Midbrain (tissue), 1 donor: ENCODE data around the gene FUOM.
"Not testable (repeated sequence)": the region's sequence is repeated elsewhere in the genome, so short reads cannot be mapped to it uniquely, and the experiment has no call there.

Source experiments
- DNase-seq: peaks from one replicate; lab custom pipeline; 2025; lab: John Stamatoyannopoulos, UW

FUOM gene

DNA sequence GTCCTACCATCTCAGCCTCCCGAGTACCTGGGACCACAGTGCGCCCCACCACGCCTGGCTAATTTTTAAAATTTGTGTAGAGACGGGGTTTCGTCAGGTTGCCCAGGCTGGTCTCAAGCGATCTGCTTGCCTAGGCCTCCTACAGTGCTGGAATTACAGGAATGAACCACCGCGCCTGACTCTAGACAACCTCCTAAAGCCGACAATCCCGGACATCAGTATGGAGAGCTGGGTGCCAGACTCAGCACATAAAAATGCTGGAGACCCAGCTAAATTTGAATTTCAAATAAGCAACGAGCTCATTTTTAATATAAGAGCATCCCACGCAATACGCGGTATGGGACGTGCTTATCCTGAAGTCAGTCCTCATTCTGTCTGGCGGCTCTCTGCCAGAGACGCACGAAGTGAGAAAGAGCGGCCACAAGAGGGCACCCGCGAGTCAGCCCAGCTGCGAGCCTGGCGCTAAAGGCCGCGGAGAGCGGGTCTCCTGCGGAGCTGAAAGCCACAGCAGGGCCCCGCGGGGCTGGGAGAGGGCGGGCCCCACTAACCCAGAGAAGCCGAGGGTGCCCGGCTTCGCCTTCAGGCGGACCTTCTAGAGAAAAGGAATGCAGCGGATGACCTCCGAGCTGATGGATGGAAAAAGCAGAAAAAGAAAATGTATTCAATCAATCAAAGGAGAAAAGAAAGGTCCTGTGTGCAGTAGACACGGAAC lies 28.2 kb downstream of the FUOM start:
- DNase-seq: peak; percentile 92

DNA sequence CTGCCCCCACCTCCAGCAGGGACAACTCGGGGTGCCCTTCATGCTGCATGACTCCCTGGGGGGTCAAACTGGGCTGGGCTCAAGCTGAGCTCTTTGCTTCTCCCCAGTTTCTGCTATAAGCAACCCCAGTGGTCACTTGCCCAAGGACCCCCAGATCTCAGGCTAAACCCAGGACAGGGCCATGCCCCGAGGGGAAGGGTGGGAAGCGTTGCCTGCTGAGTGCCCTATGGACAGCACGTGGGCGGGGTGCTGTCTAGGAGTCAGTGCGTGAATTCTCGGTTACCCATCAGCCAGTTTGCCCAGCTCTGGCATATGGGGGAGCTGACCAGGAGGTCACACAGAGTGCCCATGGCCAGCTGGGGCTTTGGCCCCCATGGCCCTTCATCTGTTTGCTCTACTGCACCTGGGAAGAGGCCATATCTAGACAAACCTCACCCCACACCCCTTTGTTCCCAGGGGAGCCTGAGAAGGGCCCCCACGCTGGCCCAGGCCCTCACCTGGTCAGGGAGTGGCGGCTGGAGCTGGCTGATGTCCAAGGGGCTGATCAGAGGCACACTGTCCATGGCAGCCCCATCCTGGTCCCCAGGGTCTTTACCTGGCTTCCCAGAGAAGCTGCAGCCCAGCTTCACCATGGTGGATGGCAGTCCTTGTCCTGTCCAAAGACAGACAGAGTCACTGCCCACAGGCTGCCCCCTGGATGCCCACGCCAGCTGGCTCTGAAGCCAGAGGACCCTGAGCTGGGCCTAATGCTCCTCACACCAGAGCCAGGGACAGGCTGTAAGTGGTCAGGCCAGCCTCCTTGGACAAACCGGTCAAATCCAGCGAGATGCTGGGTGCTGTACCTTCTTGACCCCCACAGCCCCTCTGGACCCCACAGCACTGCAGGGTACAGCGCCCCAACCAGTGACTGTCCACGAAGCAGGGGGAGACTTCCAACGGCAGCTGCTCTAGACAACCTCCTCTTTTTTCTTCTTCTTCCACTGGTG lies 29.2 kb downstream of the FUOM start:
- DNase-seq: no peak

DNA sequence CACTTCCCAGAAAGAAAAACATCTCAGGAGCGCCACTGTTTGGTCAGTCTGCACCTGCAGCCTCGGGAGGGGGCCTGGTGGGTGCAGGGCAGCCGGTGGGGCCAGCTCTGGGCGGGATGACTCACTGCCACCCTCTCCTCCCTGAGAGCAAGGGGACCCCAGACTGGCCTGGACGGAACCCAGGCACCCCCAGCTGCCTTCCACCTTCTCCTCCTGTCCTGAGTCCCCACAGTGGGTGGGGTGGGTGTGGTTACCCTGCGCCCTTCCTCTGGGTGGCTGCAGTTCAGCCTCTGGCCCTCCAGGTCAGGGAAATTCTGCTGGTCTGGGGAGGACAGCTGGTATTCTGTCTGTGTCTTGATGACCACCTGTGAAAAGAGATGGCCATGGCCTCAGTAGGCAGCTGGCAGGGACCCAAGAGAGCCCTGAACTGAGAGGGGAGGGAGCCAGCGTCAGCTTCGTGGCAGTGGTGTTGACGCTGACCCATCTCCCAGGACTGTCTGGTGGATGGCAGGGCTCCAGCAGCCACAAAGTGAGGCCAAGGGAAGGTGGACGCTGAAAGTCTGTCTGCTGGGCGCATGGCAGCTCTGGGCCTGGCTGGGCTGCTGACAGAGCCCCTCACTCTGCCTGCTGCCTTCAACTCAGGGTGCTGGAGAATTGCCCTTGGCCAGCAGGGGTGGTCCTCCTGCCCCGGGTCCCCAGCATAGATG lies 30.0 kb downstream of the FUOM start:
- no peak for DNase-seq

DNA sequence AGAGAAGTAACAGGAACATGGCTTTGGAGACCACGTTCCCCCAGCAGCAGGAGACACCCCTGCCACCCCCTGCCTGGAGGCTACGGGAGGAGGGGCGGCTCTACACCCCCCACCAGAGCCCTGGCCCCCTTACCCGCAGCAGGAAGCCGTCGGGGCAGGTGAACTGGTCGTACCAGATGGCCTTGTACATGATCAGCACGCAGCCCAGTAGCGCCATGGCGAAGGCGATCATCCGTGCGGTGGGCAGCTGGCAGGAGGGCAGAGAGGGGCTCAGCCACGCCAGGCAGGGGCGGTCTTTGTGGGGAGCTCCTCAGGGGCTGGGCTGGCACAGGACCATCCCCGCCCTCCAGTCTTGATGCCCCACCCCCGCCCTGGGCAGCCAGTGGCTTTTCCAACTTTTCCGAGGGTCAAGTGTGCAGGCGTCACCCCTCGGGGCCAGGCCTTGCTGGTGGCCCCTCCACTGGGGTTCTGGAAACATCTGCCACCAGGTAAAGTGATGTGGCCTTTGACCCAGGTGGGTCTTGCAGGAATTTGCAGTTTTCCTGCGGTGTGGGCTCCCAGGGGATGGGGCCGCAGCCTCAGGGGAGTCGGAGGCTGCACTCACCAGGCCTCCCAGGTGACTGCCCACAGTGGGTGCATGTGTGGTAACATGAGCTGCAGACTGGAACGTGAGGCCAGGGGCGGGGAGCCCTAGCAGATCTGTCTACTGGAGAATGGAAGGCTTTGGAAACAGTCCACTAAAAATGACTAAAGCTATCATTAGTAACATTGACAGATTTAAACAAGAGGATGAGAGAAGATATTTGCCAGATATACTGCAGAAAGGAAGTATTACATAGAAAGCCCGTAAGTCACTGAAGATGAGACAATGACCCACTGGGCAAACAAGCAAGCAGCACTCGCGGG lies 30.8 kb downstream of the FUOM start:
- DNase-seq: no peak

DNA sequence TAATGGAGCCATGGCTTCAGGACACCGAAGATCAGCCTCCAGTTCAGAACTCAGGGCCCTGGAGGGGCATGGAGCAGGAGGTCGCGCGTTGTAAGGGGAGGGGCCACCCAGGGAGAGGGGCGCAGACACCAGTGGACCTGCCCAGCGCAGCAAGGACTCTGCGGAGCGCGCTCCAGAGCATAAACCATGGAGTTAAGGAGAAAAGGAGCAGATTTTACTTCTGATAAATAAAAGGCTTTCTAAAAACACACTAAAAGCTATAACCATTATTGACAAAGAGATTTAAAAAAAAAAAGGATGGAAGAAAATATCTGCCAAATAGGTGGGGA lies 31.6 kb downstream of the FUOM start:
- no peak for DNase-seq

DNA sequence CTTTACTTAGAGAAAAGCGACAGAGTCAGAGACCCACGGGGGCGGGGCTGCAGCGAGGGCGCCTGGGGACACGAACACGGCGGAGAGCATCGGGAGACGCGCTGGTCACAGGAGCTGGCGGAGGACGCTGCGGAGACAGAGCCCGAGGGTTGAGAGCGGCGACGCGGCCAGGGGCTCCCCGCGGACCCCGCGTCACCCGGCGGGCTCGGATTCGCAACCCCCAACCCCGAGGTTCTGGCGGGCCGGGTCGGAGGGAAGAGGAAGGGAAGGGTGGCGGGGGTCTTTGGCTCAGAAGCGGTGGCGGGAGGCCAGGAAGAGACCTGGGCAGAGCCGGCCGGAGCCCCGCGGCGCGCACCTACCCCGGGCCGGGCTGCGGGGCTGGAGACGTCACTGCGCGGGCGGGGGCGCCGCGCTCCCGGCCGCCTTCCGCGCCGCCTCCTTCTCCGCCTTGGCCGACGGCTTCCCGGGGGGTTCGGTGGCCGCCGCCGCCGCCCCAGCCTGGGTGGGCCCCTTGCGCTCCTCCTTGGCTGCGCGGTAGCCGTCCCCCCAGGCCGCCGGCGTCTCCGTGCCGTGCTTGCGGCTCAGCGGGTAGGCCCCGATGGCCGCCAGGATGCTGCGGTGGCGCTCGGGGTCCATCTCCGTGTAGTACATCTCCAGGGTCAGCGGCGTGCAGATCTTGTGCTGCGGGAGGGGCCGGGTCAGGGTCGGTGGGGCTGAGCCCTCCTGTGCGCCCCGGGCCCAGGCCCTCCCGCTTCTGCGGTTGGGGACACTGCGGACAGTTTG lies 32.2 kb downstream of the FUOM start:
- DNase-seq: no peak

DNA sequence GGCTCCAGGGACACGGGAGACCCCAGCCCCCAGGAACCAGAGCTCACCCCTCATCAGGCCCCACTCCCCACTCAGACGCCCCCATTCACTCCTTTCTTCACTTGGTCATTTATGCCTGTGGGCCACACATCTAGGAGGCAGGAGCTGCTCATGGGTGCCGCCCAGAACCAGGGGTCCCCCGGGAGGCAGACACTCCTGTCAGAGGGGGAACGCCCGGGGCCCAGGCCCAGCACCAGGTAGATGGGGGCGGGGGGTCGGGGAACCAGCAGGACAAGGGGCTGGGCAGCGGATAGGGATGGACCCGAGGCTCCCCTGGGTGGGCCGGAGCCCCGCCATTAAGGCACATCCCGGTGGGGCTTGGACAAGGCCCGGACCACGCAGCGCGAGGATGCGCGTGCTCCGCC lies 33.0 kb downstream of the FUOM start:
- no peak for DNase-seq

DNA sequence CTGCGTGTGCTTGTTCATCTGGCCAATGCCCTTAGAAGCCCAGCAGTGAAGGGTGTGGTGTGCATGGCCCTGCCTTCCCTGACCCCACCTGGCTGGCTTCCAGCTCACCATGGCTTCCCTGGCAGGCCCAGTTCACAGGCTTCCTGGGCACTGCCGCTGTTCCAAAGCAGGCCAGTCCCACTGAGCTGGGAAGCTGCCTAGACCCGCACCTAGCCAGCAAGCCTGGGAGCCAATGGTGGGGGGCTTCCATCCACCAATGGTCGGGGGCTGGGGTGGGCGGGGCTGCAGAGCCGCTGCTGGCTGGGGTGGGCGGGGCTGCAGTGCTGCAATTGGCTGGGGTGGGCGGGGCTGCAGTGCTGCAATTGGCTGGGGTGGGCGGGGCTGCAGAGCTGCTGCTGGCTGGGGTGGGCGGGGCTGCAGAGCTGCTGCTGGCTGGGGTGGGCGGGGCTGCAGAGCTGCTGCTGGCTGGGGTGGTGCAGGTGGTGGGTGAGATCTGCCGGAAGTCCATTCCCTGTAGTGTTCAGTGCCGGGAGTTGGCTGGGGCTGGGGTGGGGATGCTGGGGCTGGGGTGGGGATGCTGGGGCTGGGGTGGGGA lies 33.5 kb downstream of the FUOM start:
- DNase-seq: no peak

DNA sequence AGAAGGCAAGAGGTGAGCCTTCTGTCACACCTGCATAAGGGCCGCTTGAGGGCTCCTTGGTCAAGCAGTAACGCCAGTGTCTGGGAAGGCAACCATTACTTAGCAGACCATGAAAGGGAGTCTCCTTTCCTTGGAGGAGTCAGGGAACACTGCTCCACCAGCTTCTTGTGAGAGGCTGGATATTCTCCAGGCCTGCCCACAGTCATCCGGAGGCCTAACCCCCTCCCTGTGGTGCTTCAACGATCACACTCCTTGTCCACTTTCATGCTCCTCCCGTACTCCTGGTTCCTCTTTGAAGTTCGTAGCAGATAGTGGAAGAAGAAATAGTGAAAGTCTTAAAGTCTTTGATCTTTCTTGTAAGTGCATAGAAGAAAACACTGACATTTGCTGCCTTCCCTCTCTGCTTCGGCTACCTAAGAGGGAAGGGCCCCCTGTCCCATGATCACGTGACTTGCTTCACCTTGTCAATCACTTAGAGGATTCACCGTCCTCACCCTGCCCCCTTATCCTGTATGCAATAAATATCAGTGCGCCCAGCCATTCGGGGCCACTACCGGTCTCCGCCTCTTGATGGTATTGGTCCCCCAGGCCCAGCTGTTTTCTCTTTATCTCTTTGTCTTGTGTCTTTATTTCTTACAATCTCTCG lies 35.6 kb downstream of the FUOM start:
- not testable (repeated sequence) for DNase-seq

DNA sequence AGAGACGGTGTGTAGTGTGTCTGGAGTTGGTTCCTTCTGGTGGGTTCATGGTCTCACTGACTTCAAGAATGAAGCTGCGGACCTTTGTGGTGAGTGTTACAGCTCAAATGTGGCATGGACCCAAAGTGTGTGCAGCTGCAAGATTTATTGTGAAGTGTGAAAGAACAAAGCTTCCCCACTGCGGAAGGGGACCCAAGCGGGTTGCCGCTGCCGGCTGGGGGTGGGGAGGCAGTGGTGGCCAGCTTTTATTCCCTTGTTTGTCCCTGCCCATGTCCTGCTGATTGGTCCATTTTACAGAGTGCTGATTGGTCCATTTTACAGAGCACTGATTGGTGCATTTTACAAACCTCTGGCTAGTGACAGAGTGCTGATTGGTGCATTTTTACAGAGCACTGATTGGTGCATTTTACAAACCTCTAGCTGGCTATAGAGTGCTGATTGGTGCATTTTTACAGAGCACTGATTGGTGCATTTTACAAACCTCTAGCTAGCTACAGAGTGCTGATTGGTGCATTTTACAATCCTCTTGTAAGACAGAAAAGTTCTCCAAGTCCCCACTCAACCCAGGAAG lies 36.9 kb downstream of the FUOM start:
- not testable (repeated sequence) for DNase-seq

DNA sequence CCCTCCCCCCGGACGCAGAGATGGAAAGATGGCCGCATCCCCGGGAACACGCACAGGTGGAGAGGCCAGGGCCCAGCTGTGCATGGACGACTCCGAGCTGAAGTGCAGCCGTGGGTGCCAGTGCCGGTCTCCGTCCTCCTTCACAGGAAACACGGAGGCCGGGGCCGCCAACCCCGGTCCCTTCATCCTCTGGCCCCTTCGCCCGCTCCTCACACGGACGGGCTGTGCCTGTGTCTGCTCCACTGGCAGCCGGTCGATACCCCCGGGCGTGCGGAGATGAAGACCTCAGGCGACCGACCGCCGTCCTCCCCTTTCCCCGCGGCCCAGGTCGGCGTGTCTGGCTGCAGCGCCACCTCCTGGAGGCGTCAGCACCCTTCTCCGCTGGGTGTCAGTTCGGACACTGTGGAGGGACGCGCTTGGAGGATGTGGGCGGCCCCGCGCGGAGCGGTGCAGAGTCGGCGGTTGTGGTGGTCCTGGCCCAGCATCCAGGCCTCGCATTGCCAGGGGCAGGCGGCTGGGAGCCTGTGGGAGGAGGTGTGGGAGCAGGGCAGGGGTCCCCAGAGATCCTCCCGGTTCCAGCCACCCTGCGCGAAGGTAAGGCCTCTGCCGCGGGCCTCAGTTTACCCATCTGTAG lies 39.2 kb downstream of the FUOM start:
- DNase-seq: peak; percentile 36

DNA sequence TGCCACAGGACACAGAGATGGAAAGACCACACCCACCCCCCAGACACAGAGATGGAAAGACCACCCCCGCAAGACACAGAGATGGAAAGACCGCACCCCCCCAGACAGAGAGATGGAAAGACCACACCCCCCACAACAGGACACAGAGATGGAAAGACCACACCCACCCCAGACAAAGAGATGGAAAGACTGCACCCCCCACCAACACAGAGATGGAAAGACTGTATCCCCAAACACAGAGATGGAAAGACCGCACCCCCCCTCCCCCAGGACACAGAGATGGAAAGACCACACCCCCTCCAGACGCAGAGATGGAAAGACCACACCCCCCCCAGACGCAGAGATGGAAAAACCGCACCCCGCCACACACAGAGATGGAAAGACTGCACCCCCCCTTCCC lies 41.1 kb downstream of the FUOM start:
- DNase-seq: no peak

DNA sequence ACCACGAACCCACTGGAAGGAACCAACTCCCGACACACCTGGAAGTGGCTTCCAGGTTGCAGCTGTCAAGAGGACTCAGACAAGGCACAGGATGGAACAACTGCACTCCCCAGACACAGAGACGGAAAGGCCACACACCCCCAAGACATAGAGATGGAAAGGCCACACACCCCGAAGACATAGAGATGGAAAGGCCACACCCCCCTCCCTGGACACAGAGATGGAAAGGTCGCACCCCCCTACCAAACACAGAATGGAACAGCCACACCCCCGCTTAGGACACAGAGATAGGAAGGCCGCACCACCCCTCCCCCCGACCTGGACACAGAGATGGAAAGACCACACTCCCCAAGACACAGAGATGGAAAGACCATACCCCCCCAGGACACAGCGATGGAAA lies 41.6 kb downstream of the FUOM start:
- DNase-seq: no peak

DNA sequence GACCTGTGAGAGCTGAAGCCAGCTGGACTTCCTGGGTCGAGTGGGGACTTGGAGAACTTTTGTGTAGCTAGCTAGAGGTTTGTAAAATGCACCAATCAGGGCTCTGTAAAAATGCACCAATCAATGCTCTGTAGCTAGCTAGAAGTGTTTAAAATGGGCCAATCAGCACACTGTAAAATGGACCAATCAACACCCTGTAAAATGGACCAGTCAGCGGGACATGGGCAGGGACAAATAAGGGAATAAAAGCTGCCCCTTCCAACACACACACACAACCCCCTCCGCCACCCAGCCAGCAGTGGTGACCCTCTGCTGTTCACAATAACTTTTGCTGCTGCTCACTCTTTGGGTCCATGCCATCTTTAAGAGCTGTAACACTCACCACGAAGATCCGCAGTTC lies 42.0 kb downstream of the FUOM start:
- no peak for DNase-seq

DNA sequence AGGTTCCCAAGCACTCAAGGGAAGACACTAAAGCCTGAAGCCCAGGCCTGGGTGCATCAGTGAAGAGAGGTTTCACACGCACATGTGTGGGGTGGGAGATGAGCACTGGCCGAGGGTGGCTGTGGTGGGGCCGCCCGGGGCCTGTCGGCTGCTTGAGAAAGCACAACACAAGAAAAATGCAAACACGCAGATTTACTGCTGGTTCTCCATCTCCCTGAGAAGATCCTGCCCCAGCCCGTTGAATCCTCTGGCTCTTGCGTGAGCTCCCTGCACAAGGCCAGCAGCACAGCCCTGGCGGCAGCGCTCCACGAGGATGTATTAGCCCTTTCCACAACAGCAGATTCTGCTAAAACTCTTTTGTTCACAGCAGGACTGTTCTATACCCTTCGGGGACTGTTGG lies 42.9 kb downstream of the FUOM start:
- DNase-seq: no peak

DNA sequence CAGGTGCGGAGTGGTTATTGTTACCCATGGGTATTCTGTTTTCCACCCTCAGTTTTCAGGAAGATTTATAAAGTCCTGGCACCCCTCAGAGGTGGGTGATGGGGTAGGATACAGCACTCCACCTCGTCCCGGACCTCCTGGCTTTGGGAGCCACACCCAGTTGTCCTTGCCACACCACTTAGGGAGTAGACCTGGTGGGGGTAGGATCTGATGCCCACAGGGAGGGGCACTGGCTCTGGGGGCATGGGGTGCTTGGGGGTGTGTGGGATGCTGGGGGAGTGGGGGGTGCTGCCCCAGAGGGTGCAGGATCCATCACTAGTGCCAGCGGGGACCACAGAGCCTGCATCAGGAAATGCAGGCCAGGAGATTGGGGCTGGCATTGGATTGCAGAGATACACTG lies 44.6 kb downstream of the FUOM start:
- no peak for DNase-seq

DNA sequence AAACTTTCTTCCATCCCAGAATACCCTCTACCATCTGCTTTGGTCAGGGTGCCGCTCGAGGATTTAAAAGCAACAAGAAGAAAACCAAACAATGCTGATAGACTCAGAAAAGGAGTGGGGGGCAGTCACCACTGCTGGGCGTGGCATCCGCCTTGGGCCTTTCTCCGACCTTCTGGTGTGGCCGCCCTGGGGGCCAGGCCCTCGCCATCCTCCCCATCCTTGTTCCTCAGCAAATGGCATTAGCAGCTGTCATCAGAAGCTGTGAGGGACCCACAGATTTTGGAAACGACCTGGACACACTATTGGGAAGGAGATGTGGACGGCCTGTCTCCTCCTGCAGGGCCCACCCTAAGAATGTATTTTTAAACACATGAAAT lies 45.1 kb downstream of the FUOM start:
- no peak for DNase-seq

DNA sequence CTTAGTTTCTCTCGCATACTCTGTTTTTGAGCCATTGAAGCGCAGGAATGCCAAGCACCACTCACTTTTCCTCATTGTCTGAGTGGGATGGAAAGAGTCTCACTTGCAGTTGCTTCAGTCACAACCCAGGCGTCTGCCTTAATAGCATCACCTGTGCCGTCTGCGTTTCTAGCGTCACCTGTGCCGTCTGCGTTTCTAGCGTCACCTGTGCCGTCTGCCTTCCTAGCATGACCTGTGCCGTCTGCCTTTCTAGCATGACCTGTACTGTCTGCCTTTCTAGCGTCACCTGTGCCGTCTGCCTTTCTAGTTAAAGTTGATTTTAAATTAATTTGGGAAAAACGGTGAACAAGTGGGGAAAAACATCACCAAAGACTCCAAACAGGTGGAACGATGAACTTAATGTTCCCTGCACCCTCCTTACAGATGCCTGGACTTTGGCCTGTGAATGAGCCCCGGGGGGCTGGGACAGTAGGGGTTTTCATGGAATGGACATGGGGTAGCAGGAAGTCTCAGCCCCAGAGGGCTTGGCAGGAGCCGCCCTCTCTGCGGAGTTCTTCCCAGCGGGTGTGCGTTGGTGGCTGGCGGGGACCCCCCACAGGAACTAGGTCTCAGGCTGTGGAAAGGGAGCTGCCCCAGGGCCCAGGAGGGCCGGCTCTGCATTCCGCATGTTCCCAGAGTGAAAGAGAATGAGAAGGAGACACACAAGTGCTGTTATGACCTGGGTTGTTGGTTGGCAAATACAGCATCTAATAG lies 45.6 kb downstream of the FUOM start:
- no peak for DNase-seq
